ENCODE measurements around the gene DGKI. TPM values are rescaled to one million over a fixed set of nuclear protein-coding genes. Genes with fewer than 3 reads are reported as not detected.

DGKI gene
- polyA plus RNA-seq, 1 donor = 1.4 TPM

GRCh38 chr7:137658190-137658900 lies 188.4 kb downstream of the DGKI start:
- DNase-seq = no peak
- Histone ChIP-seq H3K27me3 (ENCODE audit: control insufficient read depth, insufficient read depth, low read length) (peaks cover 6% of the 10 kb centered on the region), H3K36me3 (ENCODE audit: control insufficient read depth, insufficient read depth, low read length) (no peaks in the 10 kb centered on the region), H3K4me3 (ENCODE audit: low read length) (no peak overlapping the region), H3K4me1 (ENCODE audit: control insufficient read depth, insufficient read depth, low read length) (no peaks in the 10 kb centered on the region), H3K27ac (ENCODE audit: low read length) (no peak overlapping the region), H3K9me3 (ENCODE audit: control insufficient read depth, low read depth, low read length) (no peaks in the 10 kb centered on the region)
- WGBS (ENCODE audit: insufficient coverage, low lambda C conversion rate) = 85% methylated on average over 6 of the region's 9 CpGs

GRCh38 chr7:137657476-137658189 lies 189.1 kb downstream of the DGKI start:
- H3K27ac ChIP-seq (ENCODE audit: low read length) = no peak overlapping the region
- no peaks in the 10 kb centered on the region for H3K4me1 ChIP-seq (ENCODE audit: control insufficient read depth, insufficient read depth, low read length)
- H3K4me3 ChIP-seq (ENCODE audit: low read length) = no peak overlapping the region
- no peaks in the 10 kb centered on the region for H3K9me3 ChIP-seq (ENCODE audit: control insufficient read depth, low read depth, low read length)
- 80% methylated on average over 1 of the region's 4 CpGs for WGBS (ENCODE audit: insufficient coverage, low lambda C conversion rate)
- DNase-seq = no peak
- peaks cover 8% of the 10 kb centered on the region for H3K27me3 ChIP-seq (ENCODE audit: control insufficient read depth, insufficient read depth, low read length)
- no peaks in the 10 kb centered on the region for H3K36me3 ChIP-seq (ENCODE audit: control insufficient read depth, insufficient read depth, low read length)

- WGBS (ENCODE audit: insufficient coverage, low lambda C conversion rate) = 100% methylated on average over 1 of the region's 3 CpGs
- no peaks in the 10 kb centered on the region for H3K9me3 ChIP-seq (ENCODE audit: control insufficient read depth, low read depth, low read length)
- no peak overlapping the region for H3K27ac ChIP-seq (ENCODE audit: low read length)
These were observed 189.9 kb downstream of the DGKI start for GRCh38 chr7:137656850-137657232.

GRCh38 chr7:137656227-137656849 lies 190.4 kb downstream of the DGKI start:
- Histone ChIP-seq H3K27me3 (ENCODE audit: control insufficient read depth, insufficient read depth, low read length) (peaks cover 13% of the 10 kb centered on the region), H3K4me3 (ENCODE audit: low read length) (no peak overlapping the region), H3K9me3 (ENCODE audit: control insufficient read depth, low read depth, low read length) (no peaks in the 10 kb centered on the region), H3K27ac (ENCODE audit: low read length) (no peak overlapping the region), H3K4me1 (ENCODE audit: control insufficient read depth, insufficient read depth, low read length) (no peaks in the 10 kb centered on the region), H3K36me3 (ENCODE audit: control insufficient read depth, insufficient read depth, low read length) (no peaks in the 10 kb centered on the region)
- DNase-seq = peak; percentile 49 to 57
- WGBS (ENCODE audit: insufficient coverage, low lambda C conversion rate) = 14% methylated on average over 1 of the region's 8 CpGs

More at GRCh38 chr7:137656850-137657232, 189.9 kb downstream of the DGKI start:
- no peak for DNase-seq
- no peak overlapping the region for H3K4me3 ChIP-seq (ENCODE audit: low read length)
- H3K36me3 ChIP-seq (ENCODE audit: control insufficient read depth, insufficient read depth, low read length) = no peaks in the 10 kb centered on the region
- H3K4me1 ChIP-seq (ENCODE audit: control insufficient read depth, insufficient read depth, low read length) = no peaks in the 10 kb centered on the region
- peaks cover 13% of the 10 kb centered on the region for H3K27me3 ChIP-seq (ENCODE audit: control insufficient read depth, insufficient read depth, low read length)

GRCh38 chr7:137655804-137656203 lies 191.0 kb downstream of the DGKI start:
- Histone ChIP-seq H3K4me1 (ENCODE audit: control insufficient read depth, insufficient read depth, low read length) (no peaks in the 10 kb centered on the region), H3K36me3 (ENCODE audit: control insufficient read depth, insufficient read depth, low read length) (no peaks in the 10 kb centered on the region), H3K9me3 (ENCODE audit: control insufficient read depth, low read depth, low read length) (no peaks in the 10 kb centered on the region), H3K4me3 (ENCODE audit: low read length) (no peak overlapping the region), H3K27me3 (ENCODE audit: control insufficient read depth, insufficient read depth, low read length) (peaks cover 11% of the 10 kb centered on the region), H3K27ac (ENCODE audit: low read length) (no peak overlapping the region)
- no CpG with 5 or more reads among the region's 6 CpGs for WGBS (ENCODE audit: insufficient coverage, low lambda C conversion rate)
- DNase-seq = no peak

GRCh38 chr7:137652721-137653120 lies 194.1 kb downstream of the DGKI start:
- Histone ChIP-seq H3K27me3 (ENCODE audit: control insufficient read depth, insufficient read depth, low read length) (peaks cover 9% of the 10 kb centered on the region), H3K4me3 (ENCODE audit: low read length) (no peak overlapping the region), H3K36me3 (ENCODE audit: control insufficient read depth, insufficient read depth, low read length) (no peaks in the 10 kb centered on the region), H3K27ac (ENCODE audit: low read length) (no peak overlapping the region), H3K4me1 (ENCODE audit: control insufficient read depth, insufficient read depth, low read length) (no peaks in the 10 kb centered on the region), H3K9me3 (ENCODE audit: control insufficient read depth, low read depth, low read length) (no peaks in the 10 kb centered on the region)
- no peak for DNase-seq
- no CpG with 5 or more reads among the region's 1 CpG for WGBS (ENCODE audit: insufficient coverage, low lambda C conversion rate)

- Histone ChIP-seq H3K27ac (ENCODE audit: low read length) (no peak overlapping the region), H3K27me3 (ENCODE audit: control insufficient read depth, insufficient read depth, low read length) (peaks cover 8% of the 10 kb centered on the region), H3K36me3 (ENCODE audit: control insufficient read depth, insufficient read depth, low read length) (no peaks in the 10 kb centered on the region), H3K9me3 (ENCODE audit: control insufficient read depth, low read depth, low read length) (no peaks in the 10 kb centered on the region), H3K4me3 (ENCODE audit: low read length) (no peak overlapping the region), H3K4me1 (ENCODE audit: control insufficient read depth, insufficient read depth, low read length) (no peaks in the 10 kb centered on the region)
- 96% methylated on average over 3 of the region's 3 CpGs for WGBS (ENCODE audit: insufficient coverage, low lambda C conversion rate)
- DNase-seq = no peak
These were observed 198.7 kb downstream of the DGKI start for GRCh38 chr7:137647905-137648565.

- DNase-seq = no peak
- 40% methylated on average over 1 of the region's 2 CpGs for WGBS (ENCODE audit: insufficient coverage, low lambda C conversion rate)
- no peaks in the 10 kb centered on the region for H3K36me3 ChIP-seq (ENCODE audit: control insufficient read depth, insufficient read depth, low read length)
- H3K4me3 ChIP-seq (ENCODE audit: low read length) = no peak overlapping the region
- H3K4me1 ChIP-seq (ENCODE audit: control insufficient read depth, insufficient read depth, low read length) = no peaks in the 10 kb centered on the region
- no peaks in the 10 kb centered on the region for H3K9me3 ChIP-seq (ENCODE audit: control insufficient read depth, low read depth, low read length)
- no peak overlapping the region for H3K27ac ChIP-seq (ENCODE audit: low read length)
- peaks cover 3% of the 10 kb centered on the region for H3K27me3 ChIP-seq (ENCODE audit: control insufficient read depth, insufficient read depth, low read length)
These were observed 204.3 kb downstream of the DGKI start for GRCh38 chr7:137642472-137642871.

- Histone ChIP-seq H3K36me3 (ENCODE audit: control insufficient read depth, insufficient read depth, low read length) (no peaks in the 10 kb centered on the region), H3K4me1 (ENCODE audit: control insufficient read depth, insufficient read depth, low read length) (no peaks in the 10 kb centered on the region), H3K4me3 (ENCODE audit: low read length) (no peak overlapping the region), H3K27me3 (ENCODE audit: control insufficient read depth, insufficient read depth, low read length) (no peaks in the 10 kb centered on the region), H3K9me3 (ENCODE audit: control insufficient read depth, low read depth, low read length) (no peaks in the 10 kb centered on the region), H3K27ac (ENCODE audit: low read length) (no peak overlapping the region)
- DNase-seq = no peak
These were observed 204.7 kb downstream of the DGKI start for GRCh38 chr7:137642031-137642430.

GRCh38 chr7:137636376-137636775 lies 210.4 kb downstream of the DGKI start:
- DNase-seq = no peak
- no peak overlapping the region for H3K4me3 ChIP-seq (ENCODE audit: low read length)
- no CpG with 5 or more reads among the region's 2 CpGs for WGBS (ENCODE audit: insufficient coverage, low lambda C conversion rate)

More at GRCh38 chr7:137636376-137636775, 210.4 kb downstream of the DGKI start:
- Histone ChIP-seq H3K36me3 (ENCODE audit: control insufficient read depth, insufficient read depth, low read length) (no peaks in the 10 kb centered on the region), H3K27ac (ENCODE audit: low read length) (no peak overlapping the region), H3K9me3 (ENCODE audit: control insufficient read depth, low read depth, low read length) (no peaks in the 10 kb centered on the region), H3K4me1 (ENCODE audit: control insufficient read depth, insufficient read depth, low read length) (no peaks in the 10 kb centered on the region), H3K27me3 (ENCODE audit: control insufficient read depth, insufficient read depth, low read length) (no peaks in the 10 kb centered on the region)
